Activated CD4-positive, alpha-beta T cell treated with anti-CD3 and anti-CD28 coated beads for 1 hour (primary cell): ENCODE data around the gene GOLPH3L.
"Not testable (repeated sequence)": the region's sequence is repeated elsewhere in the genome, so short reads cannot be mapped to it uniquely, and the experiment has no call there.

Experiments
- DNase-seq: peaks from one replicate; pipeline ENCODE4 v3.0.0-alpha.2; 2020

GOLPH3L gene

GRCh38 chr1:150613061-150613920, 83.7 kb downstream of the GOLPH3L start:
- peak; percentile 33 for DNase-seq

- DNase-seq: no peak
Measured at GRCh38 chr1:150612014-150612345, 85.0 kb downstream of the GOLPH3L start.

- no peak for DNase-seq
Measured at GRCh38 chr1:150610576-150610975, 86.4 kb downstream of the GOLPH3L start.

GRCh38 chr1:150609732-150610131, 87.2 kb downstream of the GOLPH3L start:
- no peak for DNase-seq

- DNase-seq: no peak
Measured at GRCh38 chr1:150606463-150607142, 90.4 kb downstream of the GOLPH3L start.

GRCh38 chr1:150605451-150605731, 91.6 kb downstream of the GOLPH3L start:
- DNase-seq: not testable (repeated sequence)

GRCh38 chr1:150604226-150604588, 92.7 kb downstream of the GOLPH3L start:
- no peak for DNase-seq

- DNase-seq: no peak
Measured at GRCh38 chr1:150603711-150604110, 93.2 kb downstream of the GOLPH3L start.

- DNase-seq: not testable (repeated sequence)
Measured at GRCh38 chr1:150602372-150602771, 94.6 kb downstream of the GOLPH3L start.

GRCh38 chr1:150601540-150601939, 95.4 kb downstream of the GOLPH3L start:
- DNase-seq: no peak

- not testable (repeated sequence) for DNase-seq
Measured at GRCh38 chr1:150598346-150598745, 98.6 kb downstream of the GOLPH3L start.

GRCh38 chr1:150596976-150597375, 100.0 kb downstream of the GOLPH3L start:
- DNase-seq: no peak
